Caco-2 (cell line): ENCODE data around the gene ANGPTL8. TPM values are rescaled to one million over a fixed set of nuclear protein-coding genes. Genes with fewer than 3 reads are reported as not detected.

Source experiments
- BruUV-seq: library from RNA; stranded (reverse); fragments of 400-500 nt; replicated peaks from 2 replicates; lab custom pipeline; 2021; lab: Mats Ljungman, UMichigan
- CTCF ChIA-PET: fragments of 300-600 bp; sonication (Branson Sonifier 250); formaldehyde crosslinking; loops from one replicate; lab custom pipeline; 2022; ENCODE audit warnings: antibody characterized with exemption; lab: Charles Lee
- POLR2A ChIA-PET: fragments of 300-600 bp; sonication (Branson Sonifier 250); formaldehyde crosslinking; loops from one replicate; lab custom pipeline; 2022; ENCODE audit warnings: antibody characterized with exemption; lab: Charles Lee
- DNase-seq, 2 experiments: peaks; one replicate each; pipeline versions ENCODE4 v3.0.0 to v3.0.0-alpha.2; 2020 to 2022
- H3K27me3 ChIP-seq: replicated peaks from 2 replicates; pipeline ENCODE4 v1.6.0; 2011; ENCODE audit warnings: low read length; ENCODE audit not compliant: control insufficient read depth, insufficient read depth
- H3K36me3 ChIP-seq: 2 replicates; pipeline ENCODE4 v1.5.1; 2011; ENCODE audit warnings: low read length; ENCODE audit not compliant: control insufficient read depth, insufficient read depth
- H3K4me1 ChIP-seq: fragments of 250-450 bp; sonication (Bioruptor Pico); 2 replicates; pipeline ENCODE4 v1.5.1; 2020; ENCODE audit warnings: mild to moderate bottlenecking
- H3K4me3 ChIP-seq: 2 replicates; pipeline ENCODE4 v1.5.1; 2011; ENCODE audit warnings: low read depth, mild to moderate bottlenecking, control low read depth, low read length
- H3K9me3 ChIP-seq: fragments of 250-450 bp; sonication (Bioruptor Pico); 2 replicates; pipeline ENCODE4 v1.5.1; 2020; ENCODE audit warnings: mild to moderate bottlenecking, moderate library complexity
- H3K27ac Mint-ChIP-seq: one replicate; pipeline ENCODE4 v1.8.0; 2022; ENCODE audit warnings: mixed read lengths; ENCODE audit not compliant: unreplicated experiment
- H3K27me3 Mint-ChIP-seq: one replicate; pipeline ENCODE4 v1.8.0; 2022; ENCODE audit warnings: mixed read lengths; ENCODE audit not compliant: insufficient read depth, unreplicated experiment
- H3K36me3 Mint-ChIP-seq: one replicate; pipeline ENCODE4 v1.8.0; 2022; ENCODE audit warnings: mild to moderate bottlenecking, mixed read lengths; ENCODE audit not compliant: insufficient read depth, unreplicated experiment
- H3K4me1 Mint-ChIP-seq: one replicate; pipeline ENCODE4 v1.8.0; 2022; ENCODE audit warnings: low read depth, mixed read lengths; ENCODE audit not compliant: unreplicated experiment
- H3K4me3 Mint-ChIP-seq: one replicate; pipeline ENCODE4 v1.8.0; 2022; ENCODE audit warnings: mild to moderate bottlenecking, moderate library complexity, mixed read lengths; ENCODE audit not compliant: unreplicated experiment
- H3K9me3 Mint-ChIP-seq: one replicate; pipeline ENCODE4 v1.8.0; 2022; ENCODE audit warnings: mixed read lengths; ENCODE audit not compliant: unreplicated experiment
- intact Hi-C: fragments of 100-400 bp; cut with micrococcal nuclease; formaldehyde crosslinking; loops from one replicate; pipeline ENCODE4 v1.10.0; 2022; ENCODE audit not compliant: unreplicated experiment
- total RNA-seq: library from RNA; stranded (reverse); gene quantifications from 2 replicates; pipeline ENCODE4 v1.2.3, GENCODE V29; 2022
- TF ChIP-seq, protein P1 (sequence below), 2 experiments: fragments of 200-600 bp in 1 of 2; IDR thresholded peaks; 1 replicate in 1 of 2; 2 replicates in 1 of 2; pipeline versions ENCODE4 v1.5.1 to v1.8.0; 2011 to 2022; ENCODE audit warnings: antibody characterized with exemption in 1 of 2, control low read depth in 1 of 2, inconsistent platforms in 1 of 2, low read depth in 1 of 2, low read length in 1 of 2, mild to moderate bottlenecking in 1 of 2, moderate library complexity in 1 of 2; ENCODE audit not compliant: insufficient read depth in 1 of 2, severe bottlenecking in 1 of 2, unreplicated experiment in 1 of 2

The ANGPTL8 gene
- total RNA-seq, 1 experiment from 2014 or later: not detected

DNA sequence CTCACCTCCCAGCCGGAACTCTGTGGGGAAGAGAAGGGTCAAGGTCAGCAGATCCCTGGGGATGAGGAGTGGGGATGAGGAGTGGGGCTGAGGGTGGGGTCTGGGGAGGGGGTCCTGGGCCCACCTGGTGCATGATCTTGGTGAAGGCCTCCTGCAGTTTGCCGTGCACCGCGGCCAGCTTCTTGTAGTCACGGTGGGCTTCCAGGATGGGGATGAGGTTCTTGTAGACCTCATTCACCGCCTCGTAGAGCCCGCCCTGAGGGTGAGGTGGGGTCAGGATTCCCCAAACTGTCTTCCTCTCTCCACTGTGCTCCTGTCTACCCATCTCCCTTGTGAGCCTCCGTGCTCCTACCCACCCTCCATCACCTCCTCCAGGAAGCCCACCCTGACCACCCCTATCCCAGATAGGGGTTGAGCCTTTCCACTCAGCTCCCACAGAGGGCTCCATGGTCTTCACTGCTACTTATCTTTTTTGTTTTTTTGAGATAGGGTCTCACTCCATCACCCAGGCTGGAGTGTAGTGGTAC is 35.3 kb upstream of the ANGPTL8 start:
- ChIA-PET CTCF (interaction anchor here (0.6 to 0.8 kb wide), 2 partner anchors 34 to 78 kb away, joined by 3 to 4 read pairs; no protein-coding TSS in a partner anchor), POLR2A (no interaction called here)
- Histone ChIP-seq H3K36me3 (no peaks in the 10 kb centered on the region; the same call in 1 of the 2 replicates), H3K4me1 (no peaks in the 10 kb centered on the region), H3K9me3 (no peaks in the 10 kb centered on the region), H3K4me3 (no peak overlapping the region), H3K27me3 (no peaks in the 10 kb centered on the region)
- peaks cover 24% of the 10 kb centered on the region for H3K36me3 Mint-ChIP-seq
- TF ChIP-seq, protein P1, sequence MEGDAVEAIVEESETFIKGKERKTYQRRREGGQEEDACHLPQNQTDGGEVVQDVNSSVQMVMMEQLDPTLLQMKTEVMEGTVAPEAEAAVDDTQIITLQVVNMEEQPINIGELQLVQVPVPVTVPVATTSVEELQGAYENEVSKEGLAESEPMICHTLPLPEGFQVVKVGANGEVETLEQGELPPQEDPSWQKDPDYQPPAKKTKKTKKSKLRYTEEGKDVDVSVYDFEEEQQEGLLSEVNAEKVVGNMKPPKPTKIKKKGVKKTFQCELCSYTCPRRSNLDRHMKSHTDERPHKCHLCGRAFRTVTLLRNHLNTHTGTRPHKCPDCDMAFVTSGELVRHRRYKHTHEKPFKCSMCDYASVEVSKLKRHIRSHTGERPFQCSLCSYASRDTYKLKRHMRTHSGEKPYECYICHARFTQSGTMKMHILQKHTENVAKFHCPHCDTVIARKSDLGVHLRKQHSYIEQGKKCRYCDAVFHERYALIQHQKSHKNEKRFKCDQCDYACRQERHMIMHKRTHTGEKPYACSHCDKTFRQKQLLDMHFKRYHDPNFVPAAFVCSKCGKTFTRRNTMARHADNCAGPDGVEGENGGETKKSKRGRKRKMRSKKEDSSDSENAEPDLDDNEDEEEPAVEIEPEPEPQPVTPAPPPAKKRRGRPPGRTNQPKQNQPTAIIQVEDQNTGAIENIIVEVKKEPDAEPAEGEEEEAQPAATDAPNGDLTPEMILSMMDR (IDR thresholded peaks at IDR 0.05; ENCODE audit: insufficient read depth in 1 of 2, low read depth in 1 of 2, low read length in 1 of 2, severe bottlenecking in 1 of 2, unreplicated experiment in 1 of 2): no peak
- intact Hi-C loops: no loop called here
- BruUV-seq: no TSS peak
- no peak overlapping the region for H3K4me3 Mint-ChIP-seq
- no peaks in the 10 kb centered on the region for H3K27me3 Mint-ChIP-seq
- no peaks in the 10 kb centered on the region for H3K9me3 Mint-ChIP-seq
- H3K27ac Mint-ChIP-seq: no peak overlapping the region
- DNase-seq: no peak
- H3K4me1 Mint-ChIP-seq: peaks cover 6% of the 10 kb centered on the region

DNA sequence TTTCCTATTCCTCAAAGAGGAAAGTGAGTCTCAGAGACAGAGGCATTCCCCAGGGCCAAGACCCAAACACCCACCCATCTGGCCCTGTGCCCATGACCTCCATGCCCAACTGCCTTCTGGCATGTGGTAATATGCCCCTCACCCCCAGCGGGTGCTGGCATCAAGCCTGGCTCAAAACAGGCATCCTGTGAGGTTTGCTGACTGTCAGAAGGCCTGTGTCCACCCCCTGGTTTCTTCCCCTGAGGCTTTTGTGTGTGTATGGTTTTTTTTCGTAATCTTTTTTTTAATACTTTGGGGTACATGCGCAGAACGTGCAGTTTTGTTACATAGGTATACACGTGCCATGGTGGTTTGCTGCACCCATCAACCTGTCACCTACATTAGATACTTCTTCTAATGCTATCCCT is 34.5 kb upstream of the ANGPTL8 start:
- H3K27ac Mint-ChIP-seq: no peak overlapping the region
- H3K4me3 Mint-ChIP-seq: no peak overlapping the region
- peaks cover 6% of the 10 kb centered on the region for H3K4me1 Mint-ChIP-seq
- ChIA-PET POLR2A (no interaction called here), CTCF (no interaction called here)
- peaks cover 17% of the 10 kb centered on the region for H3K36me3 Mint-ChIP-seq
- TF ChIP-seq, protein P1 (IDR thresholded peaks at IDR 0.05; ENCODE audit: insufficient read depth in 1 of 2, low read depth in 1 of 2, low read length in 1 of 2, severe bottlenecking in 1 of 2, unreplicated experiment in 1 of 2): no peak
- Histone ChIP-seq H3K27me3 (no peaks in the 10 kb centered on the region), H3K4me3 (no peak overlapping the region), H3K36me3 (no peaks in the 10 kb centered on the region; the same call in 1 of the 2 replicates), H3K4me1 (no peaks in the 10 kb centered on the region), H3K9me3 (no peaks in the 10 kb centered on the region)
- no peak for DNase-seq
- no peaks in the 10 kb centered on the region for H3K9me3 Mint-ChIP-seq
- no peaks in the 10 kb centered on the region for H3K27me3 Mint-ChIP-seq
- no TSS peak for BruUV-seq
- intact Hi-C loops: no loop called here

DNA sequence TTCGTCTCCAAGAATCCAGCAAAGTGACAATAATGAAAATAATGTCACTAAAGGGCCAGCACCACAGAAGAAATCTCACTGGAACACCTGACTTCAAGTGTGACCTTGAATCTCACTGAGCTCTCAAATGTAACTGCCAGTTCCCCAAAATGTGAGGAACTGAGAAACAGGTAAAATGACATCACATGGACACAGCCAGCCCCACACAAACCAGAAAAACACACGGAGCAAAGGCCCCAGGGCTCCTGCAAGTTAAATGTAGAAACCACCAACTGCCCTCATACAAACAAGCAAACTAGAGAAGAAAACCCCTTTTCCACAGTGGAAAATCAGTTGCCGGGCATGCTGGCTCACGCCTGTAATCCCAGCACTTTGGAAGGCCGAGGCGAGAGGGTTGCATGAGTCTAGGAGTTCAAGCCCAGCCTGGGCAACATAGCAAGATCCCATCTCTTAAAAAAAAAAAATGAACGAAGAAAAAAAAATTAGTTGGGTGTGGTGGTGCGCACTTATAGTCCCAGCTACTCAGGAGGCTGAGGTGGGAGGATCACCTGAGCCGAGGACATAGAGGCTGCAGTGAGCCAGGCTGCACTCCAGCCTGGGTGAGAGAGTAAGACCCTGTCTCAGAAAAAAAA is 33.4 kb upstream of the ANGPTL8 start:
- Histone ChIP-seq H3K27me3 (no peaks in the 10 kb centered on the region), H3K9me3 (no peaks in the 10 kb centered on the region), H3K4me1 (no peaks in the 10 kb centered on the region), H3K4me3 (no peak overlapping the region), H3K36me3 (no peaks in the 10 kb centered on the region; the same call in 1 of the 2 replicates)
- POLR2A ChIA-PET: no interaction called here
- H3K9me3 Mint-ChIP-seq: no peaks in the 10 kb centered on the region
- intact Hi-C loops: no loop called here
- H3K4me3 Mint-ChIP-seq: no peak overlapping the region
- peaks cover 6% of the 10 kb centered on the region for H3K4me1 Mint-ChIP-seq
- CTCF ChIA-PET: no interaction called here
- H3K36me3 Mint-ChIP-seq: peaks cover 20% of the 10 kb centered on the region
- no peak overlapping the region for H3K27ac Mint-ChIP-seq
- TF ChIP-seq, protein P1 (IDR thresholded peaks at IDR 0.05; ENCODE audit: insufficient read depth in 1 of 2, low read depth in 1 of 2, low read length in 1 of 2, severe bottlenecking in 1 of 2, unreplicated experiment in 1 of 2): no peak
- DNase-seq: no peak
- BruUV-seq: no TSS peak
- no peaks in the 10 kb centered on the region for H3K27me3 Mint-ChIP-seq
